GM23338 (cell line): ENCODE measurements around the gene IGF1R. TPM values are rescaled to one million over a fixed set of nuclear protein-coding genes. Genes with fewer than 3 reads are reported as not detected.

ENCODE experiments used
- ATAC-seq: fragments of 200-7000 bp; cut with Tn5 transposase; 3 replicates; pipeline ENCODE4 v1.9.1; 2020
- DNase-seq: peaks from one replicate; pipeline ENCODE4 v3.0.0-alpha.2; 2015; ENCODE audit warnings: low spot score
- H2AFZ ChIP-seq: fragments of 200-600 bp; sonication (generic); 2 replicates; pipeline ENCODE4 v1.8.0; 2016; ENCODE audit warnings: antibody characterized with exemption, mild to moderate bottlenecking, moderate library complexity
- H3F3A ChIP-seq: fragments of 200-600 bp; sonication (generic); replicated peaks from 2 replicates; pipeline ENCODE4 v1.8.0; 2017; ENCODE audit warnings: antibody characterized with exemption, mixed run types, low read depth
- H3K27ac ChIP-seq: fragments of 200-600 bp; sonication (generic); 2 replicates; pipeline ENCODE4 v1.6.1; 2016; ENCODE audit warnings: low read depth
- H3K27me3 ChIP-seq: fragments of 200-600 bp; sonication (generic); 2 replicates; pipeline ENCODE4 v1.8.0; 2016; ENCODE audit warnings: mild to moderate bottlenecking, mixed run types, moderate library complexity; ENCODE audit not compliant: insufficient read depth
- H3K36me3 ChIP-seq: fragments of 200-600 bp; sonication (generic); 2 replicates; pipeline ENCODE4 v1.8.0; 2016; ENCODE audit warnings: mild to moderate bottlenecking; ENCODE audit not compliant: insufficient read depth
- H3K4me1 ChIP-seq: fragments of 200-600 bp; sonication (generic); 2 replicates; pipeline ENCODE4 v1.8.0; 2016; ENCODE audit warnings: mild to moderate bottlenecking, moderate library complexity; ENCODE audit not compliant: insufficient read depth
- H3K4me2 ChIP-seq: fragments of 200-600 bp; sonication (generic); 2 replicates; pipeline ENCODE4 v1.7.1; 2017; ENCODE audit warnings: mixed run types
- H3K4me3 ChIP-seq: fragments of 200-600 bp; sonication (generic); 2 replicates; pipeline ENCODE4 v1.6.1; 2016; ENCODE audit warnings: mixed run types
- H3K79me2 ChIP-seq: fragments of 200-600 bp; sonication (generic); replicated peaks from 2 replicates; pipeline ENCODE4 v1.8.0; 2017; ENCODE audit warnings: mild to moderate bottlenecking; ENCODE audit not compliant: insufficient read depth
- H3K9me2 ChIP-seq: fragments of 200-600 bp; sonication (generic); 2 replicates; pipeline ENCODE4 v1.8.0; 2017; ENCODE audit not compliant: insufficient read depth
- H4K20me1 ChIP-seq: fragments of 200-600 bp; sonication (generic); replicated peaks from 2 replicates; pipeline ENCODE4 v1.8.0; 2017; ENCODE audit warnings: mild to moderate bottlenecking; ENCODE audit not compliant: insufficient read depth
- H3K27ac Mint-ChIP-seq: 2 replicates; pipeline ENCODE4 v1.8.0; 2020; ENCODE audit warnings: inconsistent platforms, mild to moderate bottlenecking, moderate library complexity, mixed read lengths
- H3K27me3 Mint-ChIP-seq: 3 replicates; pipeline ENCODE4 v1.8.0; 2022; ENCODE audit warnings: low read depth, mild to moderate bottlenecking, moderate library complexity, mixed read lengths, inconsistent platforms; ENCODE audit not compliant: insufficient read depth, poor library complexity
- H3K36me3 Mint-ChIP-seq: 3 replicates; pipeline ENCODE4 v1.8.0; 2021; ENCODE audit warnings: low read depth, mild to moderate bottlenecking, inconsistent platforms, moderate library complexity, mixed read lengths
- H3K4me1 Mint-ChIP-seq: 3 replicates; pipeline ENCODE4 v1.8.0; 2020; ENCODE audit warnings: mild to moderate bottlenecking, inconsistent platforms, mixed read lengths
- H3K4me3 Mint-ChIP-seq: 3 replicates; pipeline ENCODE4 v1.8.0; 2021; ENCODE audit warnings: moderate library complexity, mild to moderate bottlenecking, inconsistent platforms, mixed read lengths
- H3K9me3 Mint-ChIP-seq: 3 replicates; pipeline ENCODE4 v1.8.0; 2020; ENCODE audit warnings: moderate library complexity, mild to moderate bottlenecking, inconsistent platforms, mixed read lengths
- CREB1 ChIP-seq: fragments of 250-450 bp; sonication (Bioruptor Pico); IDR thresholded peaks from 2 replicates; pipeline ENCODE4 v1.5.0; 2020; ENCODE audit warnings: low read depth, mild to moderate bottlenecking, moderate library complexity
- CTCF ChIP-seq, 2 experiments: fragments of 200-600 bp in 1 of 2; sonication (generic) in 1 of 2; conservative IDR thresholded peaks; 2 replicates each; pipeline versions ENCODE4 v1.5.1 to v1.6.1; 2016 to 2017; ENCODE audit warnings: antibody characterized with exemption in 2 of 2, low read depth in 2 of 2, mild to moderate bottlenecking in 2 of 2, moderate library complexity in 1 of 2
- ETS1 ChIP-seq: IDR thresholded peaks from 2 replicates; pipeline ENCODE4 v1.6.1; 2016; ENCODE audit warnings: antibody characterized with exemption
- EZH2 ChIP-seq: fragments of 200-600 bp; sonication (generic); IDR thresholded peaks from one replicate; pipeline ENCODE4 v1.8.0; 2017; ENCODE audit warnings: antibody characterized with exemption, mild to moderate bottlenecking, low read depth; ENCODE audit not compliant: unreplicated experiment
- JUNB ChIP-seq: IDR thresholded peaks from one replicate; pipeline ENCODE4 v1.6.1; 2016; ENCODE audit warnings: antibody characterized with exemption; ENCODE audit not compliant: unreplicated experiment
- NANOG ChIP-seq: IDR thresholded peaks from 2 replicates; pipeline ENCODE4 v1.6.1; 2016; ENCODE audit warnings: antibody characterized with exemption, borderline replicate concordance
- POLR2AphosphoS5 ChIP-seq: IDR thresholded peaks from 2 replicates; pipeline ENCODE4 v1.6.1; 2016; ENCODE audit warnings: antibody characterized with exemption, low read depth
- REST ChIP-seq: IDR thresholded peaks from one replicate; pipeline ENCODE4 v1.6.1; 2018; ENCODE audit warnings: antibody characterized with exemption; ENCODE audit not compliant: unreplicated experiment
- STAT1 ChIP-seq: IDR thresholded peaks from one replicate; pipeline ENCODE4 v1.6.1; 2016; ENCODE audit warnings: antibody characterized with exemption; ENCODE audit not compliant: unreplicated experiment
- ZNF114 ChIP-seq: fragments of 250-450 bp; sonication (Bioruptor Pico); IDR thresholded peaks from 2 replicates; pipeline ENCODE4 v1.5.0; 2020; ENCODE audit warnings: mild to moderate bottlenecking, moderate library complexity
- ZNF331 ChIP-seq: fragments of 250-450 bp; sonication (Bioruptor Pico); IDR thresholded peaks from 2 replicates; pipeline ENCODE4 v1.5.0; 2020; ENCODE audit warnings: low read depth, mild to moderate bottlenecking, moderate library complexity
- polyA plus RNA-seq: library from polyadenylated mRNA; unstranded; fragments of >200 nt; fragmentation: Nextera tagmentation; extraction: Ambion mirVana; gene quantifications from 2 replicates; pipeline ENCODE4 v1.2.1, GENCODE V29; 2016
- total RNA-seq: library from RNA; depleted of rRNA; stranded (reverse); fragments of >200 nt; shearing (Covaris generic); gene quantifications from 2 replicates; pipeline ENCODE4 v1.2.3, GENCODE V29; 2014

Gene IGF1R
- total and polyA plus RNA-seq, 2 experiments from 2014 or later: 20.4 to 92.2 TPM

- TF ChIP-seq ETS1 (no peak), POLR2AphosphoS5 (no peak), EZH2 (no peak), NANOG (no peak), JUNB (no peak), CTCF (conservative IDR thresholded peaks at IDR 0.05; ENCODE audit: low read depth in 2 of 2) (no peak), ZNF114 (CRISPR knock-in tag) (no peak), CREB1 (CRISPR knock-in tag) (no peak), REST (no peak), STAT1 (no peak), ZNF331 (CRISPR knock-in tag) (no peak)
Measured at GRCh38 chr15:98948456-98948855, 300.1 kb downstream of the IGF1R start (continued).

GRCh38 chr15:98948941-98949340 is 300.6 kb downstream of the IGF1R start:
- Mint-ChIP-seq H3K27ac (no peak overlapping the region), H3K4me1 (no peaks in the 10 kb centered on the region), H3K36me3 (peaks cover 71% of the 10 kb centered on the region), H3K9me3 (no peaks in the 10 kb centered on the region), H3K27me3 (no peaks in the 10 kb centered on the region), H3K4me3 (no peak overlapping the region)
- no peak overlapping the region for H2AFZ ChIP-seq
- no peaks in the 10 kb centered on the region for H3K27me3 ChIP-seq
- H4K20me1 ChIP-seq: no peaks in the 10 kb centered on the region
- 0 out of 2 replicates have a peak, but pooled peaks cover 3% of the 10 kb centered on the region for H3K79me2 ChIP-seq
- no peak overlapping the region for H3K27ac ChIP-seq
- H3K36me3 ChIP-seq: peaks cover 17% of the 10 kb centered on the region
- no peak overlapping the region for H3K4me2 ChIP-seq
- no peak for TF ChIP-seq POLR2AphosphoS5
- TF ChIP-seq REST: no peak
- no peak for TF ChIP-seq CTCF (conservative IDR thresholded peaks at IDR 0.05; ENCODE audit: low read depth in 2 of 2)
- TF ChIP-seq NANOG: no peak
- TF ChIP-seq ETS1: no peak
- TF ChIP-seq ZNF331 (CRISPR knock-in tag): no peak
- TF ChIP-seq JUNB: no peak
- no peak for TF ChIP-seq ZNF114 (CRISPR knock-in tag)
- no peak for TF ChIP-seq CREB1 (CRISPR knock-in tag)
- no peaks in the 10 kb centered on the region for H3K4me1 ChIP-seq
- H3K9me2 ChIP-seq: no peaks in the 10 kb centered on the region
- H3K4me3 ChIP-seq: no peak overlapping the region
- ATAC-seq (no peak), DNase-seq (no peak)
- no peaks in the 10 kb centered on the region for H3F3A ChIP-seq
